Measurements from ENCODE around the gene NIPBL. TPM values are rescaled to one million over a fixed set of nuclear protein-coding genes. Genes with fewer than 3 reads are reported as not detected.

Gene NIPBL
- total RNA-seq, 1 experiment from 2014 or later = 45.1 TPM

- RAD21 ChIA-PET (ENCODE audit: low non-redundant PET in 1 of 2, low total read pairs in 2 of 2, uncharacterized antibody in 2 of 2, unreplicated experiment in 2 of 2) = no interaction called here
- Histone ChIP-seq H3K4me2 (ENCODE audit: low read length) (no peak overlapping the region), H3K36me3 (ENCODE audit: control insufficient read depth in 1 of 2, insufficient read depth in 2 of 2, low read length in 2 of 2) (no peaks in the 10 kb centered on the region), H3K79me2 (ENCODE audit: insufficient read depth, low read length) (peaks cover 98% of the 10 kb centered on the region), H3K27ac (ENCODE audit: low read depth, low read length) (no peak overlapping the region), H3K4me1 (ENCODE audit: control insufficient read depth in 1 of 2, insufficient read depth in 2 of 2, low read length in 2 of 2) (no peaks in the 10 kb centered on the region), H3K27me3 (ENCODE audit: insufficient read depth, low read length) (no peaks in the 10 kb centered on the region), H3K9me3 (ENCODE audit: control insufficient read depth in 1 of 2, insufficient read depth in 1 of 2, low read depth in 1 of 2, low read length in 2 of 2) (no peaks in the 10 kb centered on the region), H2AFZ (ENCODE audit: low read depth, low read length, poor library complexity, severe bottlenecking) (no peak overlapping the region), H4K20me1 (ENCODE audit: insufficient read depth) (peaks cover 41% of the 10 kb centered on the region; the same call in 1 of the 2 replicates), H3K9me2 (ENCODE audit: insufficient read depth) (no peaks in the 10 kb centered on the region), H3K9ac (ENCODE audit: low read length) (no peak overlapping the region), H3K4me3 (replicated peaks in 1 of 2; ENCODE audit: low read depth in 1 of 2, low read length in 2 of 2) (no peak overlapping the region)
- CTCF ChIA-PET = no interaction called here
- TF ChIP-seq JUND (IDR thresholded peaks at IDR 0.05) (no peak), FOSL1 (IDR thresholded peaks at IDR 0.05; ENCODE audit: low read depth) (no peak), MAX (IDR thresholded peaks at IDR 0.05) (no peak), TCF7L2 (IDR thresholded peaks at IDR 0.05; ENCODE audit: borderline replicate concordance, extremely low read depth, insufficient read depth, insufficient read length) (no peak)
- DNase-seq (ENCODE audit: low read depth, low spot score) = no peak
- intact Hi-C loops (cut with micrococcal nuclease) = no loop called here
- BruUV-seq (replicated peaks) = no TSS peak
- no peak for ATAC-seq
- POLR2A ChIA-PET = no interaction called here
Observed at GRCh38 chr5:36886791-36887190, 10.2 kb downstream of the NIPBL start.

GRCh38 chr5:36887532-36887931, 11.0 kb downstream of the NIPBL start:
- Histone ChIP-seq H3K9ac (ENCODE audit: low read length) (no peak overlapping the region), H3K9me3 (ENCODE audit: control insufficient read depth in 1 of 2, insufficient read depth in 1 of 2, low read depth in 1 of 2, low read length in 2 of 2) (no peaks in the 10 kb centered on the region), H3K4me3 (replicated peaks in 1 of 2; ENCODE audit: low read depth in 1 of 2, low read length in 2 of 2) (no peak overlapping the region), H2AFZ (ENCODE audit: low read depth, low read length, poor library complexity, severe bottlenecking) (no peak overlapping the region), H3K4me1 (ENCODE audit: control insufficient read depth in 1 of 2, insufficient read depth in 2 of 2, low read length in 2 of 2) (no peaks in the 10 kb centered on the region), H3K27me3 (ENCODE audit: insufficient read depth, low read length) (no peaks in the 10 kb centered on the region), H3K27ac (ENCODE audit: low read depth, low read length) (no peak overlapping the region), H3K79me2 (ENCODE audit: insufficient read depth, low read length) (peaks cover 94% of the 10 kb centered on the region), H4K20me1 (ENCODE audit: insufficient read depth) (peaks cover 36% of the 10 kb centered on the region; the same call in 1 of the 2 replicates), H3K36me3 (ENCODE audit: control insufficient read depth in 1 of 2, insufficient read depth in 2 of 2, low read length in 2 of 2) (no peaks in the 10 kb centered on the region), H3K4me2 (ENCODE audit: low read length) (no peak overlapping the region), H3K9me2 (ENCODE audit: insufficient read depth) (no peaks in the 10 kb centered on the region)
- ATAC-seq (no peak), DNase-seq (ENCODE audit: low read depth, low spot score) (no peak)
- POLR2A ChIA-PET = no interaction called here
- TF ChIP-seq POLR2AphosphoS5 (IDR thresholded peaks at IDR 0.05; ENCODE audit: low read depth, low read length) (no peak), TCF7L2 (IDR thresholded peaks at IDR 0.05; ENCODE audit: borderline replicate concordance, extremely low read depth, insufficient read depth, insufficient read length) (no peak), ELF1 (IDR thresholded peaks at IDR 0.05; ENCODE audit: borderline replicate concordance, low read depth) (no peak), ATF3 (IDR thresholded peaks at IDR 0.05) (no peak), JUND (IDR thresholded peaks at IDR 0.05) (no peak), CBX3 (IDR thresholded peaks at IDR 0.05; ENCODE audit: low read depth) (no peak), FOSL1 (IDR thresholded peaks at IDR 0.05; ENCODE audit: low read depth) (no peak), SIN3A (IDR thresholded peaks at IDR 0.05; ENCODE audit: low read depth) (no peak), ZNF274 (IDR thresholded peaks at IDR 0.05; ENCODE audit: low read depth, low read length) (no peak), RAD21 (IDR thresholded peaks at IDR 0.05; ENCODE audit: low read depth) (no peak), EZH2 (IDR thresholded peaks at IDR 0.05) (no peak), SP1 (IDR thresholded peaks at IDR 0.05; ENCODE audit: low read depth) (no peak), SRF (IDR thresholded peaks at IDR 0.05; ENCODE audit: low read depth) (no peak), ZBTB33 (IDR thresholded peaks at IDR 0.05; ENCODE audit: extremely low read depth, insufficient replicate concordance, low read length) (no peak), POLR2A (IDR thresholded peaks at IDR 0.05; ENCODE audit: borderline replicate concordance, extremely low read depth, insufficient read depth, insufficient read length) (no peak), EGR1 (IDR thresholded peaks at IDR 0.05; ENCODE audit: low read depth) (no peak), ZFX (IDR thresholded peaks at IDR 0.05) (no peak)
- intact Hi-C loops (cut with micrococcal nuclease) = no loop called here
- CTCF ChIA-PET = no interaction called here
- no TSS peak for BruUV-seq (replicated peaks)
- RAD21 ChIA-PET (ENCODE audit: low non-redundant PET in 1 of 2, low total read pairs in 2 of 2, uncharacterized antibody in 2 of 2, unreplicated experiment in 2 of 2) = no interaction called here
